Activated CD4-positive, alpha-beta T cell treated with anti-CD3 and anti-CD28 coated beads, Interleukin-2, amount 50 U/mL, for 24 hours (primary cell): ENCODE measurements around the gene F13A1.

Source experiments
- DNase-seq, 2 donors: peaks; one replicate each; pipeline ENCODE4 v3.0.0-alpha.2; 2020; ENCODE audit warnings: low read depth in 1 of 2, low spot score in 1 of 2

F13A1 gene

DNA sequence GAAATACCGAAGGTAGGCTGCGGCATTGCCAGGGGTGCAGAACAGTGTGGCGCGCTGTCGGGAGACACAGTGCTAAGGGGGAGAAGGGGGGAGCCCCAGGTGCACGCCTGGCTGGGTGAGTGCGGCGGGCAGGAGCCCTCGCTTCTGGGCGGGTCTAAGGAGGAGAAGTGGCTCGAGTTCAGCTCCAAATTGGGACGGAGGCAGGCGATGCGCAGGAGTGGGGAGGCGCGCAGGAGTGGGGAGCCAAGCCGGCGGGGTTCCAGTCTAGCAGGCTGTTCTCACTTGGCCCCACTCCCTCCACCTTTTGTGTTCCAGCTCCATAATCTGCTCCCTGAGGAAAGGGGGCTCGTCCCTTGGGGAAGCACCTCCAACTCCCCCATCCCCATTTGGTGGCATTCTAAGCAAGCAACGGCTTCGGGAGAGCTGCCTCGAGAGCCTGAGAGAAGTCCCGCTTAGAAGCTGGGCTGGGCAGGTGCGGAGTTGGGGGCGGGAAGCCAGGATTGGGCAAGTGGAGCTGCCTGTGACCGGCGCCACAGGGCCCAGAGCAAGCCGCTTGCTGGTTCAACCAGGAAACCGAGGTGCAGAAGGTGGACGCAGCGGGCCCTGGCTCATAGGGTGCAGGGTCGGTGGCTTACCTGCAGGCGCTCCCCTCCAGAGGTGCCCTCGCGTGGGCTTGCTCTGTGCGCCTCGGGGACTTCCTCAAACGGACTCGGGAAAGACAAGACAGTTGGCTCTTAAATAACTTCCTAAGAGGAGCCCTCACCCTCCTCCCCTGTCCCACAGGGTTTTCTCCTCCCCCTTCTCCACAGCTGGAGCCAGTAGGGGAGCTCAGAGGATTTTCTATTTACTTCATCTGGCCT is at the start of gene F13A1:
TSS of gene F13A1 (minus strand) at position 711 of the 860 bp plus-strand sequence. CDS start 1,998 bp downstream, outside the sequence.
- no peak for DNase-seq

DNA sequence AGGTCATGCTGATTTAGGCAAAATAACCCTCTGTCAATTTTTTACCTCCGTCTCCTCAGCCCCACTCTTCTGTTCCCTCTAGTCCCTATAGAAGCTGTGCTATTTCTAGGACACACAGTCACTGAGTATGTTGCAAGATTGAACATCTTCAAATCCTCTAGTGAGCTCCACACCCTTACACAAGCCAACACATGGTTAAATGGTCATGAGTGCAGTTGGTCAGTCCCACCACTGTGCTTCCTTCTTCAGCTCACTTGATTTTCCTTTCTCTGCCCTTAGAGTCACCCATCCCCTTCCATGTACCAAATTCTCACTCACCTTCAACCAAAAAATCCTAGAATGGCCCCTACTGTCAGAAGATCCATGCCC is 48.2 kb upstream of the F13A1 start:
- no peak for DNase-seq

DNA sequence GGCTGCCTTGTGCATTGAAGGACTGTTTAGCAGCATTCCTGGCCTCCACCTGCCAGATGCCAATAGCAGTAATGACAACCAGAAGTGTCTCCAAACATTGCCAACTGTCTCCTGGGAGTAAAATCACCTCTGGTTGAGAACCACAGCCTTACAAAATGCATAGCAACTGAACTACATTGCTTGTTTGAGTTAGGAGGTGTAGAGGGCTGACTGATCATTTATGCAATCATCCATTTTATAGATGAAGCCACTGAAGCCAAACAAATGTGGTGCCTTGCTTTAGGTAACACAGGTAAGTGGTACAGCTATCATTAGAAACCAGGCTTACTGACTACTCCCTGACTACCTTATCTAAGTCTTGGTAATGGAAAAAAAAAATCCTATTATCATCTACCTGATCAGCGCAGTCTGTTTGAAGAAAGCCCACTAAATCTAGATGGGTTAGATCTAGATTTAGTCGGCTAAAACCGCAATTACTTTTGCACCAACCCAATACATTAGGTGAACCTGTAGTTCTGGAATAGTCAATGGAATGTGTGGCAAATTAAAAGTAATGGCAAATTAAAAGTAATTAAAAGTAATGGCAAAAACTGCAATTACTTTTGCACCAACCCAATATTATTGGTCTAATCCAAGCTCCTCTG is 47.7 kb upstream of the F13A1 start:
- DNase-seq: no peak

DNA sequence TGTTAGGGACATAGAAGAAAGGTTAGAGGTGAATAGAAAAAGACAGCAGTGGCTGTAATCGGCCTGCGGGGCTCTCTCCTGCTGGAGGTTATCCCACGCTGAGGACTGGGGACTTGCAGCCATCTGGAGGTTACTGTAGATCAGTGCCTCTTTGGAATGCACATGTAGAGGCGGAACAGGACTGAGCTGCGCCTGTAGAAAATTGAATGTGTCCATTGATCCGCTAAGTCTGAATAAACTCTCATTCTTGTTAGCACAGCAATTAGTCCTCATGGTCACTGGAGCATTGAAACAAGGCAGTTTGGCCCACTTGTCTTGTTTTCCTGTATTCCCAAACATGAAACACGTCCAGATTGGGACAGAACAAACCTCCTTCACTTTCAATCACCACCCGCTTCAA is 46.3 kb upstream of the F13A1 start:
- DNase-seq: no peak

DNA sequence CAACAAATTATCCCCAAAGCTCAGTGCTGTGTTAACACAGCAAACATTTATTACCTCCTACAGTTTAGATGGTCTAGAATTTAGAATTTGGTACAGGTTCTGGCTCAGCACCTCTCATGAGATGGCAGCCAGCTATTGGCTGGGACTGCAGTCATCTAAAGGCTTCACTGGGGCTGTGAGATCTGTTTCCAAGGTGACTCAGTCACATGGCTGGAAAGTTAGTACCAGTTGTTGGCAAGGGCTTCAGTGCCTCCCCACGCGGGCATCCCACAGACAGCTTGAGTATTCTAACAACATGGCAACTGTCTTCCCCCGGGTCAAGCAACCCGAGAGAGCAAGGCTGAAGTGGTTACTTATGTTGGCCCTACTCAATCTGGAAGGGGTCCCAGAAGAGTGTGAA is 44.8 kb upstream of the F13A1 start:
- no peak for DNase-seq

DNA sequence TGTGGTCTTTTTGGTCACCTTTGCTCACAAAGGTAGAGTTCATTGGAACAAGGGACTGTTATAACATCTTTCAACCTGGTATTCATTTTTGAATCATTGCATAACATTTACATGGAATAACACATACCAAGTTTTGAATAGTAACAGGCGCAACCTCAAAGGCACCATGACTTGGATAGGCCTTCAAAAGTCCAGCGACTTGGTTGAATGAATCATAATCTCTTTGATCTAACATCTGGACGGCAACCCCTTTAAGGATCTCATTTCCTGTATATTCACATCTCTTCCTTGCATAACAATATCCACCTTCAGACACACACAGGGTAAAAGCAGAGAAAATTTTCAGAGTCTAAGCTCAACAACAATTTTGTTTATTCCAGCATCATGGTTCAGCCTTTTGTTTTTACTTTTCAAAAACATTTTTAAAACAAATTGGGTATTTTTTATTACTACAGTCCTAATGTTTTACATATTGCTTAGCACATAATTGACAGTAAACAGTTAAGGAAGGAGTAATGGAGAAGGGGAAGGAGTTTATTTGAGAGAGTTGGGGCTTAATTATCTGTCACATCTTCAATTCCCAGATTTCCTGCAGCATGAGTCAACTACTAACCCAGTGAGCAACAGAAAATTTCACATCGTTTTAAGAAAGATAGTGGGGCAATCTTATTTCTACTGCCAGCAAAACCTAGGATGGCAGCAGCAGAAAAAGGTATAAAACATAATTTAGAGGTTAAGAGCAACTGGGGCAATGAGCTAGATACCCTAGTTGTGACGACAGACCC is 41.8 kb upstream of the F13A1 start:
- DNase-seq: no peak

DNA sequence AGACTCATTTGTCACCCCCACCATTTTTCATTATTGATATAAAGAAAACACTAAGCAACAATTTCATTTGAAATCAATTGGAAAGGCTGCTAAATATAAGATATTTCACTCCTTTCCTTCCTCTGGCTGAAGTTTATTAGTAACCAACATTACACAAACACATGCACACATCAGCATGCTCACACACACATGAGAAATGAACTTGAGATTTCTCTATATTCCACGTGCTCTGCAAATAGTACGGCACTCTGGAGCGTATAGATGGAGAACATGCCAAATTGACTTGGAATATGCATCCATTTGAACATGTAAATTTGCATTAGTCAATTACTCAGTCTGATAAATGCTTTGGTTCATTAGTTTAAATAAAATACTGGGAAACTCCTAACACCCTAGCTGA is 37.1 kb upstream of the F13A1 start:
- DNase-seq: no peak

DNA sequence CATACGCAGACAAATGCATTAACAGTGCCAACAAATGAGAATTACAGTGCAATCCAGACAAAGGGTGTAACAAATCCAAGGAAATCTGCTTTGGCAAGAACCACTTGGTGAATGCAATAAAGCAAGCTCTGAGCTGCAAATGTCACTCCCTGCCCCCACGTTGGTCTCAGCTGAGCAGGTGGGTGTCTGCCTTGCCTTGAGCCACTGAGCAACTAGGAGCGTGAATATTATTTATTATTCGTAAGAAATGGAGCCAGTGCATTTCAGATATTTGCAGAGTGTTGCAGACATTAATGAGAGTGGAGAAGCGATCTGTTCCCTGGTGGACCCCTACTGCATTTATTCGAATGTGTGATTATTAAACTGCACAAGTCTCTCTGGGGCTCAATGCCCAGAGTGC is 36.6 kb upstream of the F13A1 start:
- no peak for DNase-seq

DNA sequence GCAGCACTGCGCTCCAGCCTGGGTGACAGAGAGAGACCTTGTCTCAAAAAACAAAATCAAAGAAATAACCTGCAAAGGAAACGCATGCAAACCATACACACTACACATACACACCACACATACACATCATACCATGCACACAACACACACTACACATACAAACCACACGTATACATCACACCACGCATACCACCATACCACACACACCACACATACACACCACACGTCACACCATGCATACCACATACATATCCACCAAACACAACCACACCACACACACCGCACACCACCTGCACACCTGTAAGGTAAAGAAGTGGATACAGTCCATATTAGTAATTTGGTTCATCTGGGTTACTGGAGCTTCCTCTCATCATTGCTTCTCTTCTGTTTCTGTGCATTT is 32.3 kb upstream of the F13A1 start:
- no peak for DNase-seq

DNA sequence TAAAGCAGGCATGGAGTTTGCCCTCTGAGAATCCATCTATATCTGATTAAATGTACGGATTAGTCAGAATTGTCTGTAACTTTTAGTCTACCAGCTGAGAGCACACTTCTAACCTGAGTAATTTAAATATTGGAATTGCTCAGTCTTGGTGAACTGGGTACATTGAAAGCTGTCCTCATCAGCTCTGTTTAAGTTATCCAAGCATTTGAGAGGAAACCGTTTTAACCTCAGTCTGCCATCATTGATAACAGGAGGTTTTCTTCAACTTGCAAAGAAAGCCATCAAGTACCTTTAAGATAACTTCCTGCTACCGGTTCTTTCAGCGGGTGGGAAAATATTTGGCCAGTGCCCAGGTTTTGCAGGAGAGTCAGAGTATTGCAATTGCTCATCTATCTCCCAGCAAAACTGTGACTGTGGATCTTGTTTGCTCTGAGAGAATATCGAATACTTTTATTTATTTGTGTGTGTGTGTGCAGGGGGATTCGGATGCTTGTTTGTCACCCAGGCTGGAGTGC is 31.1 kb upstream of the F13A1 start:
- no peak for DNase-seq

DNA sequence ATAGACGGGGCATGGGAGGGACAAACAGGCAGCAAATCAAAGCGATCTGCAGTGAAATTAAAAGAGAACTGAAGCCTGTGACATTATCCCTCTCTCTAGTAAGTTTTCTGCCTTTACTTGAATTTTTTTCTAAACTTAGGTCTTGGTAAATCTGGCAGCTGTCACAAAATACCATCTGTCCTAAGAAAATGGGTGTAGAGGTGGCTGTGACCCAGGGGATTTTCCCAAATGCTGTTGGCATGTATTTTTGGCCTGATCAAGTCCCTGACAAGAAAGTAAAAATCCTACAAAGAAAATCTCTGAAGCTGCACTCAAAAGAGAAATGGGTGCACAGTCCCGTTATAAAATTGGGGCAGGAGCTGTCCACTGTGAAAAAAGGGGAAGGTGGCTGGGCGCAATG is 30.2 kb upstream of the F13A1 start:
- no peak for DNase-seq

DNA sequence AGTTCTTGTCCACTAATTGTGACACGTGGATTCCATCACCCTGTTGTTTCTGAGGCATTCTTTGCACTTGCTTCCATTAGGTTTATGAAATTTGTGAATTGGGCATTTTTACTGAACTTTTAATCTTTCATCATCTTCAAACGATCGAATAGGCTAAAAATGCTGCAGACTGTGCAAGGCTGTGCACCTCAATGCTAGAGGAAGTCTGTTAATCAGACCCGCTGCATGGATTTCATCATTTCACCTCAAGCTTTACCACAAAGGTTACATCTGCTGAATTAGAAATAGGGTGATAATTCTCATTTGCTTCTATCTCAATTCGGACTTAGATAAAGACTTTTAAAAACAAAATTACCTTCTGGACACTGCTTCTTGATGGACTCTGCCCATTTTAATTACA is 27.8 kb upstream of the F13A1 start:
- no peak for DNase-seq

DNA sequence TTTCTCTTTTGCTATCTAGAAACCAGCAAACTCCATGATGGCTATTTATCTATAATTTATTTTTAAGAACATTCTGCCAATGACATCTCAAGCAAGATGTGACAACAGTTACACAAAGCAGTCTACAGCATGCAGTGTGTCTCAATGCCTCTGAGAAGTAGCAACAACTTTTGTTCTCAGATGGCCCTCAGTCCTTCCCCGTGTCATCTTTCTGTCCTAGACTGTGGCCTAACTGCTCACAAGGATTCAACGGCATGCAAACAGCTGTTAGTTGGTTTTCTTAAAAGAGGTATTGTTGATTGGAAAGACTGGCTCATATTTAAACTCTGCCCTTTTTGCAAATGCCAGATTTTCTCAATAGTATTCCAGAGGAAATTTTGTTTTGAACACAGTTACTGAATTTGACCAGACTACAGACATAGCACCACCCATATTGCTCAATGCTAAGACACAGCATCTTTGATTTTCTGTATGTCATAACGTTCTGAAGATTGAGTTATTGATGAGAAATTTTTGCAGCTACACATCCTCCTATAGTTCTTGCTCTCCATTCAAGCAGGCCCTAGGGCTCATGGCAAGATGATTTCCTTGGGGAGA is 26.1 kb upstream of the F13A1 start:
- no peak for DNase-seq

DNA sequence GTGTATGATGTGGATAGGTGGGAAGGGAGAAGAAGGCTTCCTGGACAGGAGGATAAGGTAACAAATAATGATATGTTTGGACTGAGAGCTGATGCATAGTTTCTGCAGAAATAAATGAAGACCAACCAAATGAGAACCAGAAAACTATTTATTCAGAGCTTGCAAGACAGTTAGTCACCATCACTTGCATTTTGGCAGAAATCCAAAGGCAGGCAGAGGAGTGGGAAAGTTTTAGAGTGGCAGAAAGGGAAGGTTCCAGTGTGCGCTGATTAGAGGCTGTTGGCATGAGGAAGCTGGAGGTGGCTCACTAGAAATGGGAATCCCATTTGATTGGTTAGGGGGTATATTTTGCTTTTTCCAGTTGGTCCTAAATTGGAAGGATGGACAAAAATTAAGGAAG is 13.0 kb upstream of the F13A1 start:
- DNase-seq: no peak

DNA sequence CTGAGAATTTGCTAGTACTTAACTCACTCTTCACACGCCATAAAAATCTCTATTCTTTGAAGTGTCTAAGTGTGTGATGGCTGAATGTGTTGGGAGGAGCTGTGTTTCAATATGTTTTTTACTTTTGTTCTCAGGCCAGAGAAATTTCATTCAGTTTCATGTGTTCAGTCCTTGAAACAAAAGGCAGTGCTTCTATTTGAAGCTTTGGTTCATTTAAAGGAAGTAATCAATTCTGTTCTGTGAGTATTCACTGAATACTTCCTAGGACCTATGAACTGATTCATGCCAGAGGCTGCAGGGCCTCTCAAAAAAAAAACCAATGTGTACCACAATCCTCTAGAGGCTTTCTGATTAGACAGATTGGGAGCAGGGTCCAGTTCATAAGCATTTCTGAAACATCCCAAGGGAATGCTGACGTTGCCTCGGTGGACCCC is 12.4 kb upstream of the F13A1 start:
- no peak for DNase-seq

DNA sequence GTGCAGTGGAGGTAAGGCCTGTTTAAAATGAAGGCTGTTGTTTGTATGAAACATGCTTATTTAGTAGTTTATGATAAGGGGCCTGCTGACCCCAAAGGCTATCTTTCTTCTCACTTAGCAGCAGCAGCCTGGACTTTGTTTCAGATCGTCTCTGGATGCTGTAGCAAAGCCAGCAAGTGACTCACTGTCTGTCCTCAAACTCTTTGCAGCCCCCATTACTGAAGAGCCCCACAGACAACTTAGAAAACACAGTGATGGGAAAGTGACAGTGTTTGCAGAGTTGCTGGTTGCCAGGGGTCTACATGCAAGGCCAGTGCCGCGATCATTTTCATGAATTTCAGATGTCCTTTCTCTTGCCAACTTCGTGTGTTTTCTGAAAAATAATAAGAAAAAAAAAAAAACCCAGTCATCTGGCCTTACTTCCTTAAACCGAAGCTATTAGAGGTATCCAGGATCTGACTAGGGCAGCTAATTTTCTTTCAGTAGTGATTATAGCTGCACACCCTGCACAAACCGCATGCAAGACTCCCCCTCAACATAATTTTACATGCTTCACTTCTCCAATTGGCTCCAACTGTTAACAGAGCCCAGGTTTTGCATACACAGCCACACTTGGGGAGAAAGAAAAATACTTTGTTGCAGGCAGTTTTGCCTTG is 11.6 kb upstream of the F13A1 start:
- no peak for DNase-seq

DNA sequence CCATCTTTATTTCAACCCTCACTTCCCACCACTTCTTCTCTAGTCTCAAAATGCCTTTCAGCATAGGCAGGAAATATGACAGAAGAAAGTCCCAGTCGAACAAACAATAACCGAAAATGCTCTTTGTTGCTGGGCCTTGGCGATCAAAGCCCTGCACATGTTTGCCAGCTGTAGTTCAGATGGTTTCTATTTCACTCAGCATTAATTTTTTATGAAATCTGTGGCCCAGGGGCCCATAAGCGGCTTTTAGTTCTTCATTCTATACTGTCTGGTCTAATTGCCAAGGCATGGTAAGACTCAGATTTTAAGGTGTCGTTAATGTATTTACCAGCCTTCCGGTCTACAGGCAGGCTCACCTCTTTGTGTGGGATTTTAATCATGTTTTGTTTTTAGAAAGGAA is 10.9 kb upstream of the F13A1 start:
- DNase-seq: no peak

DNA sequence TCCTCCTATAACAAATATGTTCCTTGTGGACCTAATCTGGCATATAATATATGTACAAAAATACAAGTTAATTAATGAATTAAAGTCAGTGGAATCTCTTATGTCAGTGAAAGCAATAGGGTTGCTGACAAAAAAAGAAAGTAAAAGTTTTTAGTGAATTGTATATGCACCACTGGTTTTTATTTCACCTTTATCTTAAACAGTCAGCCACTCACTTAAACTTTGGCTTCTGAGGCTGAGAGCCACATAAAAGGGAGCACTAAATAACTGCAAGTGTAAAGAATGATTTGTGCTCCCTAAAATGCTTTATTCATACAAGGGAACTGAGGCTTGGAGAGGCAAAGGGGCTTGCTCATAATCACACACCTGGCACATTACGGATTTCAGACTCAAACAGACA is 9.9 kb upstream of the F13A1 start:
- DNase-seq: no peak

DNA sequence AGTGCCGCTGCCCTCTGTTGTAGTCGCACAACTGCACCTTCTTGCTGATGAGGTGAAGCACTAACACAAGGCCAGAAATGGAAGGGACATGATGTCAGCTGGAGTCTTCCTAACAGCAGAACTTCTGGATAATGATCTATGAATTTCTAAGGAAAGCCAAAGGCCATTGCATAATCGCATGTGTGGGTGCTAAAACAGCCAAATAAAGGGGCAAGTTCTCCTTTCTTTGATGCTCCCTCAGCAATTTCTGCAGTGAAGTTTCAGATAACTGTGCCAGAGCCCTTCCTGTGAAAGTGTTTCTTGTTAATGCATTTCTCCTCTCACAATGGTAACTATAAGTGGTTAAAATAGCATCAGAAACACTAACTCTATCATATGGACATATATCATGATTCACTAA is 8.0 kb upstream of the F13A1 start:
- no peak for DNase-seq

DNA sequence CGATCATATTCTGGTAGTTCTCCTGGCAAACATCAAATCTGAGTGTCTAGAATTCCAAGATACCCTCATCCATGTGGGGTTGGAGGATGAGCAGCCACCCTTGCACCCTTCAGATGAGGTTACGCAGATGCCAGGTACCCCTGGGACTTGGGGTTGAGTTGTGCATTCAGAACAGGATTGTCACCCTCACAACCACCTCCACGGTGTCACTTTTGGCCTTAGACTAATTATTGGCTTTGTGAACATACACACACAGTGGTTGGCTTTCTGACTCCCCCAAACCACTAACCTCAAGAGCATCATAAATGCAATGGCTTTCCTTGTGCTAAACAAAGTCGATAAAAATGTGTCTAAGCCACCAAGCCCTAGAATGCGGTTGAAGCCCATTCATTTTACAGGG is 2.9 kb upstream of the F13A1 start:
- no peak for DNase-seq

DNA sequence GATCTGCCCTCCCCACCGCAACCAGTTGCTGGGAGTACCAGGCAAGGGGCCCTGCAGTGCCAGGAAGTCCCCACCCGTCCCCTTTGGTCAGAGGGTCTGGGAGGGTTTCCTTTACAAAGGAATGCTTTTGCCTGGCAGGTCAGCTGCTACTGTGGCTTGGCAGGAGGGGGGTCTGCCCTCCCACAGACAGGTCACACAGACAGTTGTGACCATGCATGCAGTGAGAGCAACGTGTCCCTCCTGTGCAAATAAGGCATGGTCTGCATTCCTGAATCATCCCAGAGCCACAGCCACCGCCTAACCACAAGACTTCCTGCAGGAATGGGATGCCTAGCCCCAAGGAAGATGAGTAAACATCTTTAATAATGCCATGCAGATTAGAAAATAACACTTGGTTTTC is 439 bp upstream of the F13A1 start:
- no peak for DNase-seq
